ENCODE results near the gene EDEM3. TPM values are rescaled to one million over a fixed set of nuclear protein-coding genes. Genes with fewer than 3 reads are reported as not detected.
"Not testable (repeated sequence)": the region's sequence is repeated elsewhere in the genome, so short reads cannot be mapped to it uniquely, and the experiment has no call there.

The EDEM3 gene
- total RNA-seq, 1 experiment from 2014 or later: 12.7 TPM

GRCh38 chr1:184684285-184685074, 70.2 kb downstream of the EDEM3 start:
- in situ Hi-C loops (cut with HindIII; ENCODE audit: low sequenced_read_pairs): no loop called here
- DNase-seq (ENCODE audit: low spot score): peak; percentile 66

- in situ Hi-C loops (cut with HindIII; ENCODE audit: low sequenced_read_pairs): no loop called here
- DNase-seq (ENCODE audit: low spot score): no peak
These were observed 71.7 kb downstream of the EDEM3 start for GRCh38 chr1:184682956-184683355.

DNA sequence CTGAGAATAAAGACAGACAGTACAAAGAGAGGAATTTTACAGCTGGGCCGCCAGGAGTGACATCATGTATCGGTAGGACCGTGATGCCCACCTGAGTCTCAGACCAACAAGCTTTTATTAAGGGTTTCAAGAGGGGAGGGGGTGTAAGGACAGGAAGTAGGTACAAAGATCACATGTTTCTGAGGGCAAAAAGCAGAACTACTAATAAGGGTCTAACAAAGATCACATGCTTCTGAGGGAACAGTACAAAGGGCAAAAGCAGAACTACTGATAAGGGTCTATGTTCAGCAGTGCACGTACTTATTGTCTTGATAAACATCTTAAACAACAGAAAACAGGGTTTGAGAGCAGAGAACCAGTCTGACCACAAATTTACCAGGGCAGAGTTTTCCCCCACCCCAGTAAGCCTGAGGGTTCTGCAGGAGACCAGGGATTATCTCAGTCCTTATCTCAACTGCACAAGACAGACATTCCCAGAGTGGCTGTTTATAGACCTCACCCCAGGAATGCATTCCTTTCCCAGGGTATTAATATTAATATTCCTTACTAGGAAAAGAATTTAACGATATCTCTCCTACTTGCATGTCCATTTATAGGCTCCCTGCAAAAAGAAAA, 73.9 kb downstream of the EDEM3 start:
- DNase-seq (ENCODE audit: low spot score); in situ Hi-C loops (cut with HindIII; ENCODE audit: low sequenced_read_pairs): not testable (repeated sequence)

GRCh38 chr1:184679472-184679871, 75.2 kb downstream of the EDEM3 start:
- DNase-seq (ENCODE audit: low spot score); in situ Hi-C loops (cut with HindIII; ENCODE audit: low sequenced_read_pairs): not testable (repeated sequence)

- in situ Hi-C loops (cut with HindIII; ENCODE audit: low sequenced_read_pairs): no loop called here
- no peak for DNase-seq (ENCODE audit: low spot score)
These were observed 77.3 kb downstream of the EDEM3 start for GRCh38 chr1:184677344-184677743.

GRCh38 chr1:184673305-184673704, 81.4 kb downstream of the EDEM3 start:
- DNase-seq (ENCODE audit: low spot score): no peak
- in situ Hi-C loops (cut with HindIII; ENCODE audit: low sequenced_read_pairs): no loop called here

- peak; percentile 58 for DNase-seq (ENCODE audit: low spot score)
- in situ Hi-C loops (cut with HindIII; ENCODE audit: low sequenced_read_pairs): no loop called here
These were observed 82.5 kb downstream of the EDEM3 start for GRCh38 chr1:184672013-184672726.

DNA sequence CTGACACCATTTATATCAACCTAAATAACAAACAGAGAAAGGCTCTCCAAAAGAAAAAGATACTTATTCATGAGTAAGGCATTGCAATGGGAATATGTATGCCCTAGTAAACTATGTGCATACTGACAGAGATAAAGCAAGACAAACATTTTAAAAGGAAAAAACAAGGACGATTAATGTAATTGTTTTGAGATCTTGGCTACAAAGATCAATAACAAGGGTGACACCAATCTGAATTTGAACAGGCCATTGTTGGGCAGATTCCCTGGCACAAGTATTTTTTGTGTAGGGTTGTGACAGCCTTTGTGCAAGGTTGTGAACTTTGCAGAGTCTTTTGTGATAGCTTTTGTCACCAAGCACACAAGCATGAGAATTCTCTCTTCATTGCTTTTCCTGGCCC, 85.3 kb downstream of the EDEM3 start:
- in situ Hi-C loops (cut with HindIII; ENCODE audit: low sequenced_read_pairs): no loop called here
- no peak for DNase-seq (ENCODE audit: low spot score)

- peak; percentile 32 for DNase-seq (ENCODE audit: low spot score)
- in situ Hi-C loops (cut with HindIII; ENCODE audit: low sequenced_read_pairs): no loop called here
These were observed 89.3 kb downstream of the EDEM3 start for GRCh38 chr1:184665360-184665759.

- no peak for DNase-seq (ENCODE audit: low spot score)
- in situ Hi-C loops (cut with HindIII; ENCODE audit: low sequenced_read_pairs): no loop called here
These were observed 90.0 kb downstream of the EDEM3 start for GRCh38 chr1:184664661-184665060.

- in situ Hi-C loops (cut with HindIII; ENCODE audit: low sequenced_read_pairs): no loop called here
- DNase-seq (ENCODE audit: low spot score): peak; percentile 89
These were observed 90.5 kb downstream of the EDEM3 start for GRCh38 chr1:184664042-184664660.

- DNase-seq (ENCODE audit: low spot score): no peak
- in situ Hi-C loops (cut with HindIII; ENCODE audit: low sequenced_read_pairs): no loop called here
These were observed 92.9 kb downstream of the EDEM3 start for GRCh38 chr1:184661801-184662200.

DNA sequence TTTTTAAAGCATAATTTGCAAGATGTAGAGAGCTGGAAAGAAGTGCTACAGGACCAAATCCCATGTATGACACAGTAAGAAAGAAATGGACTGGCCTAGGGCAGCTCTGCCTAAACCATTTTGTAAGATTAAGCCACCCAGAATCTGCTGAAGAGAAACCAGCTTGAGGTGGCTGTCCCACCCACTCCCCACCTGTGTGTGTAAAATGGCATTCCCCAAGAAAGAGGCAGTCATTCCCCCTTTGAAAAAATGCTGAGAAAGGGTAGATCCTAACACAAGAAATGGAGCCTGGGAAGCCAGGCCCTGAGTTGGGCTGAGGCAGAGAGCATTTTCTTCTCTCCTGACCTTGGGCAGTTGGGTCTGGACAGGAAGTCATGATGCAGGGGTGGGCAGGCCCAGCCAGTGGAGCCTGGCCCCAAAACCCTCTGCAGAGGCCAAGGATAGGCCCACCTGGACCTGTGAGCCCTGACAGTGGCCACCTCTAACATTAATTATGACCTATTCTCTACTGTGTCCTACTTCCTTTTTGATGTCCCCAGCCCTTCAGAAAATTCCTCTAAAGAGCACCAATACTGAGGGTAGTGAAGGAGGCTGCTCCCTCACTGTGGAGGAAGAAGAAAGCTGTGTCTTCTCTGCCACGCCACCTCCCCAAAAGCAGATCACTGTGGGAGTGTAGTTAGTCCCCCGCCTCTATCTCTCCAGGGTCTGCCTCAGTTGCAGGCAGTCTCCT, 94.0 kb downstream of the EDEM3 start:
- in situ Hi-C loops (cut with HindIII; ENCODE audit: low sequenced_read_pairs): no loop called here
- DNase-seq (ENCODE audit: low spot score): no peak

- in situ Hi-C loops (cut with HindIII; ENCODE audit: low sequenced_read_pairs): no loop called here
- no peak for DNase-seq (ENCODE audit: low spot score)
These were observed 96.6 kb downstream of the EDEM3 start for GRCh38 chr1:184658055-184658454.

DNA sequence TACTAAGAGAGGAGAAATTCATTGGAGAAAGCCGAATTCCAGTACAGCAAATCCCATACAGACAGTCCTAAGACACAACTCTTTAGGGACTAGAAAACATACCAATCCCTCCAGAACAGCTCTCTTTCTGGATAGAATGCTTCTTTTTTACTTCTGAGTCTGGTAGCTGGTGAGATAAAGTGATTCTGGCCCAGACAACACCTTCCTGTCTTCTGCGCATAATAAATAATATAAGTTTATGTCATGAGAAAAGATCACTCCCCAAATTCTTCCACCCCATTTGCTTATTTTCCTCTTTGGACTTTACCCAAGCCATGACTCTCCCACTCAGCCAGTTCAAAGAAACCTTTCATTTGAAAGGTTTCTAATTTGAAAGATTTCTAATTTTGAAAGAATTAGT, 98.4 kb downstream of the EDEM3 start:
- in situ Hi-C loops (cut with HindIII; ENCODE audit: low sequenced_read_pairs): no loop called here

DNA sequence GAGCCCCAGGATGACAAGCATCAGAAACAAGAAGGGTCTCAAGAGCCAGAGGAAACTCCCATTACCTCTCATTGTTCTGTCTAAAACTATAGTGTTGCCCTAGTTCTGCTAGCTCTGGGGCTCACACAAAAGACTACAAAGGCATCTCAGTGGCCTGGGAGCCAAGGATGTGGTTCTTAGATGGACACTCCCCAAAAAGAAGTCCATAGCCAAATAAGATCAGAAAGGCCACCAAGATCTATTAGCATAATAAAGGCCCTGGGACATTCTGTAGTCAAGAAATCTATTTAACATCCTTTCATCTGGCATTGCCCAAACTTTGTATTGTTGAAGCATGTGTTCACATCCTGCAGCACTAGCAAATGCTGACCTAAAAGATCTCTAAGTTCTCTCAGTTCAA, 99.5 kb downstream of the EDEM3 start:
- no peak for DNase-seq (ENCODE audit: low spot score)
- in situ Hi-C loops (cut with HindIII; ENCODE audit: low sequenced_read_pairs): no loop called here

More for the DNA sequence above, 98.4 kb downstream of the EDEM3 start:
- DNase-seq (ENCODE audit: low spot score): no peak

- in situ Hi-C loops (cut with HindIII; ENCODE audit: low sequenced_read_pairs): no loop called here
- no peak for DNase-seq (ENCODE audit: low spot score)
These were observed 104.3 kb downstream of the EDEM3 start for GRCh38 chr1:184650177-184650866.

DNA sequence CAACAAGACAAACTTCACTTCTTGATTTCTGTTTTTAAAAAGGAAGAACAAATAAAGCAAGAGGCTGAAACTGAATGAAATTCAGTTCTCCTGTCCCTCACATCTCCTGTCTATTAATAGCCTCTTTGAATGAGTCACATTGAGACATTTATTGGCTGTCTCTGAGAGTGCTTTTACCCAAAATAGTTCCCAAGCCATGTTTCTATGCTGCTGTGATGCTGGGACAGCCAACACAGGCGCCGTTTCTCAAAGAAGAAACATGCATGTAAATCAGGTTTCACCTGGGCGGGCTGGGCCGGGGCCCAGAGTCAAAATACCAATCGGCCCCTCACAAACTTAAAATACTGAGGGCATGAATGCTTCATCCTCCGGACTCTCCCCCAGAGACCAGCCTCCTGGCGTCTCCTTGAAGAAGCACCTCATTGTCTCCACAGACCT, 105.2 kb downstream of the EDEM3 start:
- in situ Hi-C loops (cut with HindIII; ENCODE audit: low sequenced_read_pairs): no loop called here
- DNase-seq (ENCODE audit: low spot score): no peak

DNA sequence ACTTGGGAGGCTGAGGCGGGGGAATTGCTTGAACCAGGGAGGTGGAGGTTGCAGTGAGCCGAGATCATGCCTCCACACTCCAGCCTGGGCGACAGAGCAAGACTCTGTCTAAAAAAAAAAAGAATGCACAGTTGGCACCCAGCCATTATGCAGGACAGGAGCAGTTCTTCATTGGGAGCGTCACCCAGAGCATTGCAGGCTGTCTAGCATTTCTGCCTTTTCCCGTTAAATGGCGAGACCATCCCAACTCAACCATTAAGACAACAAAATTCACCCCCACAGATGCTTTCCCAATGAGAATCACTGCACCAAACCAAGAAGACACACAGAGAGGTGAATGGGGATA, 105.8 kb downstream of the EDEM3 start:
- in situ Hi-C loops (cut with HindIII; ENCODE audit: low sequenced_read_pairs): no loop called here

More for the DNA sequence above, 105.8 kb downstream of the EDEM3 start:
- no peak for DNase-seq (ENCODE audit: low spot score)
